Measurements from ENCODE around the gene FOXC2.
A peak's percentile ranks its signal among the peaks of the same experiment; 100 is the strongest.

Gene FOXC2

GRCh38 chr16:86566601-86566965 is at the start of gene FOXC2:
Gene FOXC2, plus strand, starts transcription at chr16:86566829. Its CDS starts 507 bp downstream, at chr16:86567336.
- DNase-seq, result no peak

- no peak for DNase-seq
Measured at GRCh38 chr16:86517033-86517432, 49.6 kb upstream of the FOXC2 start.

GRCh38 chr16:86517652-86518258 is 48.9 kb upstream of the FOXC2 start:
- DNase-seq, result peak; percentile 96

- no peak for DNase-seq
Measured at GRCh38 chr16:86519007-86519648, 47.5 kb upstream of the FOXC2 start.

- no peak for DNase-seq
Measured at GRCh38 chr16:86519649-86520316, 46.8 kb upstream of the FOXC2 start.

- DNase-seq, result no peak
Measured at GRCh38 chr16:86520317-86521210, 46.1 kb upstream of the FOXC2 start.

GRCh38 chr16:86521236-86522197 is 45.1 kb upstream of the FOXC2 start:
- no peak for DNase-seq

GRCh38 chr16:86522634-86523033 is 44.0 kb upstream of the FOXC2 start:
- no peak for DNase-seq

- DNase-seq, result no peak
Measured at GRCh38 chr16:86523166-86523740, 43.4 kb upstream of the FOXC2 start.

- DNase-seq, result no peak
Measured at GRCh38 chr16:86524029-86524428, 42.6 kb upstream of the FOXC2 start.

- no peak for DNase-seq
Measured at GRCh38 chr16:86525696-86526095, 40.9 kb upstream of the FOXC2 start.

GRCh38 chr16:86527366-86527765 is 39.3 kb upstream of the FOXC2 start:
- no peak for DNase-seq

- no peak for DNase-seq
Measured at GRCh38 chr16:86528061-86528929, 38.3 kb upstream of the FOXC2 start.

- no peak for DNase-seq
Measured at GRCh38 chr16:86529160-86529559, 37.5 kb upstream of the FOXC2 start.

- DNase-seq, result no peak
Measured at GRCh38 chr16:86530251-86531190, 36.1 kb upstream of the FOXC2 start.

GRCh38 chr16:86531191-86531545 is 35.5 kb upstream of the FOXC2 start:
- no peak for DNase-seq

GRCh38 chr16:86531641-86532525 is 34.7 kb upstream of the FOXC2 start:
- no peak for DNase-seq

GRCh38 chr16:86532526-86532815 is 34.2 kb upstream of the FOXC2 start:
- DNase-seq, result no peak

GRCh38 chr16:86533076-86533475 is 33.6 kb upstream of the FOXC2 start:
- no peak for DNase-seq

Measured in 8988T (cell line).